Thyroid gland (tissue), 4 donors: ENCODE results near the gene RTN4RL1. TPM values are rescaled to one million over a fixed set of nuclear protein-coding genes. Genes with fewer than 3 reads are reported as not detected.

Source experiments
- DNase-seq, 2 donors: peaks; one replicate each; pipeline ENCODE4 v3.0.0-alpha.2; 2019
- H3K27ac ChIP-seq, 3 donors: fragments of 200-600 bp; sonication (generic); 1 replicate in 2 of 3; 2 replicates in 1 of 3; pipeline ENCODE4 v1.5.1; 2016 to 2019; ENCODE audit warnings: mild to moderate bottlenecking in 1 of 3, moderate library complexity in 1 of 3
- H3K27me3 ChIP-seq: fragments of 200-600 bp; sonication (generic); one replicate; pipeline ENCODE4 v1.5.1; 2019
- H3K36me3 ChIP-seq, 2 donors: fragments of 200-600 bp; sonication (generic); one replicate each; pipeline ENCODE4 v1.5.1; 2016 to 2019
- H3K4me1 ChIP-seq, 2 donors: fragments of 200-600 bp; sonication (generic); one replicate each; pipeline ENCODE4 v1.5.1; 2017 to 2019
- H3K4me3 ChIP-seq, 3 donors: fragments of 200-600 bp; sonication (generic); replicated peaks in 1 of 3; 1 replicate in 2 of 3; 2 replicates in 1 of 3; pipeline ENCODE4 v1.5.1; 2016; ENCODE audit warnings: mild to moderate bottlenecking in 1 of 3
- H3K9me3 ChIP-seq: fragments of 200-600 bp; sonication (generic); one replicate; pipeline ENCODE4 v1.5.1; 2017
- CTCF ChIP-seq, 6 experiments: fragments of 200-600 bp in 3 of 6; fragments of 450-650 bp in 3 of 6; sonication (generic) in 3 of 6; IDR thresholded peaks; one replicate each; pipeline ENCODE4 v1.5.1; 2016 to 2019; ENCODE audit warnings: antibody characterized with exemption in 6 of 6, mild to moderate bottlenecking in 2 of 6, inconsistent platforms in 1 of 6, moderate library complexity in 1 of 6
- POLR2A ChIP-seq, 2 donors: fragments of 450-650 bp; IDR thresholded peaks; one replicate each; pipeline ENCODE4 v1.6.1; 2017; ENCODE audit warnings: antibody characterized with exemption in 2 of 2, mild to moderate bottlenecking in 2 of 2, moderate library complexity in 1 of 2
- WGBS, 2 donors: methylation state at CpG; one replicate each; pipeline ENCODE4 v1.1.5; 2017; 5-methylcytosine and 5-hydroxymethylcytosine counted together
- intact Hi-C: fragments of 100-400 bp; cut with DNase I; formaldehyde crosslinking; loops from one replicate; pipeline ENCODE4 v1.15.1; 2023
- total RNA-seq, 4 donors: library from RNA; depleted of rRNA; stranded (reverse); fragments of >200 nt; gene quantifications; one replicate each; pipeline ENCODE4 v1.2.3, GENCODE V29; 2016

RTN4RL1 gene
- total RNA-seq, 4 donors from 2014 or later, result 1.6 to 4.9 (median 2.5) TPM

- TF ChIP-seq CTCF (IDR thresholded peaks at IDR 0.05), result no peak
- no peak for TF ChIP-seq POLR2A (IDR thresholded peaks at IDR 0.05)
- no peak overlapping the region for H3K27ac ChIP-seq
- H3K27me3 ChIP-seq, result no peaks in the 10 kb centered on the region
- H3K4me1 ChIP-seq, result no peaks in the 10 kb centered on the region
- no peak for DNase-seq
- H3K9me3 ChIP-seq, result no peaks in the 10 kb centered on the region
- intact Hi-C loops, result no loop called here
- no peak overlapping the region for H3K4me3 ChIP-seq
- 66 to 74% methylated on average over 13 to 14 of the region's 23 CpGs for WGBS, 2 donors
- H3K36me3 ChIP-seq, result no peaks in the 10 kb centered on the region
Measured at GRCh38 chr17:1941272-1942065, 83.7 kb downstream of the RTN4RL1 start.

- Histone ChIP-seq H3K4me1 (no peaks in the 10 kb centered on the region), H3K27ac (no peak overlapping the region), H3K36me3 (no peaks in the 10 kb centered on the region), H3K4me3 (no peak overlapping the region), H3K9me3 (no peaks in the 10 kb centered on the region), H3K27me3 (no peaks in the 10 kb centered on the region)
- intact Hi-C loops, result no loop called here
- TF ChIP-seq POLR2A (IDR thresholded peaks at IDR 0.05) (no peak), CTCF (IDR thresholded peaks at IDR 0.05) (no peak)
- no peak for DNase-seq
- 69 to 84% methylated on average over 10 of the region's 10 CpGs for WGBS, 2 donors
Measured at GRCh38 chr17:1940810-1941185, 84.3 kb downstream of the RTN4RL1 start.

GRCh38 chr17:1939981-1940809 is 84.9 kb downstream of the RTN4RL1 start:
- WGBS, 2 donors, result 68 to 80% methylated on average over 24 to 25 of the region's 27 CpGs
- no peak for DNase-seq
- TF ChIP-seq CTCF (IDR thresholded peaks at IDR 0.05) (no peak), POLR2A (IDR thresholded peaks at IDR 0.05) (no peak)
- intact Hi-C loops, result no loop called here
- no peak overlapping the region for H3K27ac ChIP-seq
- no peaks in the 10 kb centered on the region for H3K27me3 ChIP-seq
- no peak overlapping the region for H3K4me3 ChIP-seq
- no peaks in the 10 kb centered on the region for H3K36me3 ChIP-seq
- no peaks in the 10 kb centered on the region for H3K4me1 ChIP-seq
- H3K9me3 ChIP-seq, result no peaks in the 10 kb centered on the region

- intact Hi-C loops, result no loop called here
- Histone ChIP-seq H3K4me3 (no peak overlapping the region), H3K27ac (no peak overlapping the region), H3K27me3 (no peaks in the 10 kb centered on the region), H3K4me1 (no peaks in the 10 kb centered on the region), H3K36me3 (no peaks in the 10 kb centered on the region), H3K9me3 (no peaks in the 10 kb centered on the region)
- no peak for DNase-seq
- 93 to 98% methylated on average over 16 to 25 of the region's 25 CpGs for WGBS, 2 donors
- TF ChIP-seq POLR2A (IDR thresholded peaks at IDR 0.05) (no peak), CTCF (IDR thresholded peaks at IDR 0.05) (no peak)
Measured at GRCh38 chr17:1937461-1937860, 87.7 kb downstream of the RTN4RL1 start.

GRCh38 chr17:1936766-1937165 is 88.4 kb downstream of the RTN4RL1 start:
- WGBS, 2 donors, result 95% methylated on average over 8 of the region's 28 CpGs; no CpG with 5 or more reads in 1 of the 2 donors
- Histone ChIP-seq H3K9me3 (no peaks in the 10 kb centered on the region), H3K4me1 (peaks cover 3 to 4% of the 10 kb centered on the region in 2 donors), H3K36me3 (no peaks in the 10 kb centered on the region), H3K27me3 (no peaks in the 10 kb centered on the region), H3K4me3 (no peak overlapping the region), H3K27ac (no peak overlapping the region)
- no peak for DNase-seq
- intact Hi-C loops, result no loop called here
- TF ChIP-seq POLR2A (IDR thresholded peaks at IDR 0.05) (no peak), CTCF (IDR thresholded peaks at IDR 0.05) (no peak)
